Peyer's patch (tissue), 4 donors: ENCODE data around the gene WDR48.

Source experiments
- POLR2A ChIP-seq, 2 donors: fragments of 450-650 bp; IDR thresholded peaks; one replicate each; pipeline ENCODE4 v1.5.1; 2017; ENCODE audit warnings: antibody characterized with exemption in 2 of 2, mild to moderate bottlenecking in 2 of 2, moderate library complexity in 2 of 2
- TF ChIP-seq, protein P1 (sequence below), 6 experiments: fragments of 450-650 bp in 4 of 6; fragments of 200-600 bp in 2 of 6; sonication (generic) in 1 of 6; IDR thresholded peaks; one replicate each; pipeline ENCODE4 v1.5.1; 2017 to 2019; ENCODE audit warnings: antibody characterized with exemption in 6 of 6, mild to moderate bottlenecking in 3 of 6, moderate library complexity in 1 of 6

DNA sequence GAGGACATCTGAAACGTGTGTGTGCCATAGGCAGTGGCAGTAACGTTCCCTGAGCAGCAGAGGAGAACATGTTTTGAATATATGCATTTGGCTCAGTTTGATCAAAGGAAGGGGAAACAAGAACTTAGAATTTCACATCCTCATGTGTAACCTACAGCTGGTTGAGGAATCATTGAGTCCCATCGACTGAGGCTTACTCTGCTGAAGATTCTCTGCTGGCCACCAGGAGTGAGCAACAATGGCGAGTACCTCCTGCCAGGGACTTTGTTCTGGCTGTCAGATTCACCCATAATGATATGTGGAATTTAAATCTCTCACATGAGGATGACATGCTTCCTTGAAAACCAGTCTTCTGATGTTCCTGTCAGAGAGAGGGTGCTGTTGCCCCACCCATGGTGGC, 34.3 kb downstream of the WDR48 start:
- TF ChIP-seq, protein P1, sequence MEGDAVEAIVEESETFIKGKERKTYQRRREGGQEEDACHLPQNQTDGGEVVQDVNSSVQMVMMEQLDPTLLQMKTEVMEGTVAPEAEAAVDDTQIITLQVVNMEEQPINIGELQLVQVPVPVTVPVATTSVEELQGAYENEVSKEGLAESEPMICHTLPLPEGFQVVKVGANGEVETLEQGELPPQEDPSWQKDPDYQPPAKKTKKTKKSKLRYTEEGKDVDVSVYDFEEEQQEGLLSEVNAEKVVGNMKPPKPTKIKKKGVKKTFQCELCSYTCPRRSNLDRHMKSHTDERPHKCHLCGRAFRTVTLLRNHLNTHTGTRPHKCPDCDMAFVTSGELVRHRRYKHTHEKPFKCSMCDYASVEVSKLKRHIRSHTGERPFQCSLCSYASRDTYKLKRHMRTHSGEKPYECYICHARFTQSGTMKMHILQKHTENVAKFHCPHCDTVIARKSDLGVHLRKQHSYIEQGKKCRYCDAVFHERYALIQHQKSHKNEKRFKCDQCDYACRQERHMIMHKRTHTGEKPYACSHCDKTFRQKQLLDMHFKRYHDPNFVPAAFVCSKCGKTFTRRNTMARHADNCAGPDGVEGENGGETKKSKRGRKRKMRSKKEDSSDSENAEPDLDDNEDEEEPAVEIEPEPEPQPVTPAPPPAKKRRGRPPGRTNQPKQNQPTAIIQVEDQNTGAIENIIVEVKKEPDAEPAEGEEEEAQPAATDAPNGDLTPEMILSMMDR (IDR thresholded peaks at IDR 0.05) = no peak
- no peak for TF ChIP-seq POLR2A (IDR thresholded peaks at IDR 0.05)
